GM18870 (cell line): ENCODE data around the gene ERFL.

Experiments
- ATAC-seq: cut with Tn5 transposase; IDR thresholded peaks from one replicate; pipeline ENCODE4 v1.9.1; 2021; ENCODE audit warnings: moderate library complexity; ENCODE audit not compliant: unreplicated experiment

ERFL gene

GRCh38 chr19:41861116-41861768, 67.0 kb downstream of the ERFL start:
- no peak for ATAC-seq

- ATAC-seq: no peak
These were observed 67.7 kb downstream of the ERFL start for GRCh38 chr19:41860419-41861115.

GRCh38 chr19:41859618-41860418, 68.4 kb downstream of the ERFL start, which contains the start of gene RPS19:
Gene RPS19, plus strand, starts transcription at chr19:41860255. Its CDS starts 520 bp downstream, at chr19:41860775.
- ATAC-seq: peak; percentile 73

- ATAC-seq: no peak
These were observed 69.0 kb downstream of the ERFL start for GRCh38 chr19:41859213-41859617.
